Left ventricle myocardium inferior (tissue), 1 donor: ENCODE results near the gene CDC42SE2. TPM values are rescaled to one million over a fixed set of nuclear protein-coding genes. Genes with fewer than 3 reads are reported as not detected.

ENCODE experiments used
- DNase-seq: peaks from one replicate; pipeline ENCODE4 v3.0.0-alpha.2; 2020
- H3K27ac ChIP-seq: fragments of 200-600 bp; replicated peaks from 2 replicates; pipeline ENCODE4 v1.8.0; 2021
- H3K27me3 ChIP-seq: fragments of 200-600 bp; 2 replicates; pipeline ENCODE4 v1.8.0; 2021; ENCODE audit warnings: low read depth
- H3K36me3 ChIP-seq: fragments of 200-600 bp; 2 replicates; pipeline ENCODE4 v1.8.0; 2021
- H3K4me1 ChIP-seq: fragments of 200-600 bp; 2 replicates; pipeline ENCODE4 v1.8.0; 2021
- H3K4me3 ChIP-seq: fragments of 200-600 bp; 2 replicates; pipeline ENCODE4 v1.8.0; 2021; ENCODE audit warnings: mild to moderate bottlenecking, moderate library complexity
- H3K9me3 ChIP-seq: fragments of 200-600 bp; replicated peaks from 2 replicates; pipeline ENCODE4 v1.8.0; 2021
- CTCF ChIP-seq: fragments of 200-600 bp; IDR thresholded peaks from 2 replicates; pipeline ENCODE4 v1.8.0; 2021; ENCODE audit warnings: antibody characterized with exemption, mild to moderate bottlenecking, borderline replicate concordance
- intact Hi-C: fragments of 100-400 bp; cut with micrococcal nuclease; formaldehyde crosslinking; loops from one replicate; pipeline ENCODE4 v1.11.0; 2022
- total RNA-seq: library from RNA; stranded (reverse); fragmentation: NEBNext Ultra II Directional; extraction: Animal tissue kit (Norgen Biotek cat#: 25700); gene quantifications from one replicate; pipeline ENCODE4 v1.2.1, GENCODE V29; 2021
- donor health status: DM: no; HTN: yes; CAD: no; lungs with severe emphysema.

The CDC42SE2 gene
- total RNA-seq, 1 donor from 2014 or later = 10.3 TPM

- no peaks in the 10 kb centered on the region for H3K36me3 ChIP-seq
- no peak overlapping the region for H3K27ac ChIP-seq
- no peaks in the 10 kb centered on the region for H3K9me3 ChIP-seq
- peak; percentile 46 for TF ChIP-seq CTCF
- no peak for DNase-seq
- H3K4me1 ChIP-seq = peaks cover 60% of the 10 kb centered on the region
- intact Hi-C loops = no loop called here
- H3K4me3 ChIP-seq = no peak overlapping the region
- H3K27me3 ChIP-seq = no peaks in the 10 kb centered on the region
Observed at GRCh38 chr5:131382407-131383395, 118.8 kb downstream of the CDC42SE2 start.

DNA sequence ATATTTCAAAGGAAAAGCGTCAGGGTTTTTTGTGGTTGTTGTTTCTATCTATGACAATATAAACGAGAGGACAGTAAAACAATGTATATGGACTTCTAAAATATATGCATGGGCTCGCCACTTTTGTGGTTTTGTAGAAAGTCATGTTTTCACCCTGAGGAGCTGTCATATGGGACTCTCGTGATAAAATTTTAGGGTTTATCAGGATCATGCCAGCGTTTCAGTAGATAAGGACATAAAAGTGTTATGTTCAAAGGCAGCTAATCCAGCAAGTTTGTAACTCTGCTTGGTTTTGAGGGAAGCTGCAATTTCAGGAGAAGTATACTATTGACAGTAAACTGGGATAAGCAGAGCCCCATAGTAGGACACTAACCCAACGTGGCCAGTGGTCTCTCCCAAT, 120.3 kb downstream of the CDC42SE2 start:
- Histone ChIP-seq H3K4me1 (peaks cover 45% of the 10 kb centered on the region), H3K27me3 (no peaks in the 10 kb centered on the region), H3K27ac (no peak overlapping the region), H3K36me3 (no peaks in the 10 kb centered on the region), H3K9me3 (no peaks in the 10 kb centered on the region), H3K4me3 (no peak overlapping the region)
- DNase-seq = no peak
- no peak for TF ChIP-seq CTCF
- intact Hi-C loops = no loop called here

GRCh38 chr5:131384616-131385214, 120.9 kb downstream of the CDC42SE2 start:
- no peak overlapping the region for H3K27ac ChIP-seq
- TF ChIP-seq CTCF = no peak
- no peaks in the 10 kb centered on the region for H3K36me3 ChIP-seq
- intact Hi-C loops = no loop called here
- H3K27me3 ChIP-seq = no peaks in the 10 kb centered on the region
- H3K9me3 ChIP-seq = no peaks in the 10 kb centered on the region
- H3K4me3 ChIP-seq = no peak overlapping the region
- DNase-seq = no peak
- H3K4me1 ChIP-seq = peaks cover 40% of the 10 kb centered on the region

- peak overlapping the region; percentile 31 for H3K27ac ChIP-seq
- intact Hi-C loops = no loop called here
- H3K36me3 ChIP-seq = peaks cover under 1% of the 10 kb centered on the region
Observed at GRCh38 chr5:131386124-131386523, 122.3 kb downstream of the CDC42SE2 start.

DNA sequence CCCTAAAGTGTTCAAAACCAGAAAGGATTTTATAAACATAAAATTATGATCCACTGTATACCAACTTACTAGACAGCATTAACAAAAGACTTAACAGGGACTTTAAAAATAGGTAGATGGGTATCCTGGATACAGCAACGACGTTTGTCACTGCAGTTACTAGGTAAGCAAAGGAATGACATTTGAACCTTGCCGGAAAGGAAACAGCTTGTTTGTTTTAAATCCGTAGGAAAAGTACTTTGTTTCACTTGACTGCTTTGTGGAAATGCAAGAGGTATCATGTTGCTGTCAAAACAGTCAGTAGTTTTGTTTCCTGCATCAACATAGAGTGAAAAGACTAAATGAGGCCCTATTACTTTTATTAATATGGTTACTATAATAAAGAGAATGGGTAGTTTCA, 122.9 kb downstream of the CDC42SE2 start:
- DNase-seq = no peak
- Histone ChIP-seq H3K27ac (peak overlapping the region; percentile 31), H3K36me3 (peaks cover 7% of the 10 kb centered on the region), H3K9me3 (no peaks in the 10 kb centered on the region), H3K27me3 (no peaks in the 10 kb centered on the region), H3K4me1 (peaks cover 25% of the 10 kb centered on the region), H3K4me3 (no peak overlapping the region)
- no peak for TF ChIP-seq CTCF
- intact Hi-C loops = no loop called here

More at GRCh38 chr5:131386124-131386523, 122.3 kb downstream of the CDC42SE2 start:
- Histone ChIP-seq H3K27me3 (no peaks in the 10 kb centered on the region), H3K9me3 (no peaks in the 10 kb centered on the region), H3K4me1 (peaks cover 27% of the 10 kb centered on the region), H3K4me3 (no peak overlapping the region)
- no peak for TF ChIP-seq CTCF
- DNase-seq = no peak
